NCI-H2196 (cell line): ENCODE data around the gene CCDC188.

Source experiments
- DNase-seq: peaks from one replicate; lab custom pipeline; 2025; ENCODE audit not compliant: unreplicated experiment; lab: John Stamatoyannopoulos, UW

Gene CCDC188

DNA sequence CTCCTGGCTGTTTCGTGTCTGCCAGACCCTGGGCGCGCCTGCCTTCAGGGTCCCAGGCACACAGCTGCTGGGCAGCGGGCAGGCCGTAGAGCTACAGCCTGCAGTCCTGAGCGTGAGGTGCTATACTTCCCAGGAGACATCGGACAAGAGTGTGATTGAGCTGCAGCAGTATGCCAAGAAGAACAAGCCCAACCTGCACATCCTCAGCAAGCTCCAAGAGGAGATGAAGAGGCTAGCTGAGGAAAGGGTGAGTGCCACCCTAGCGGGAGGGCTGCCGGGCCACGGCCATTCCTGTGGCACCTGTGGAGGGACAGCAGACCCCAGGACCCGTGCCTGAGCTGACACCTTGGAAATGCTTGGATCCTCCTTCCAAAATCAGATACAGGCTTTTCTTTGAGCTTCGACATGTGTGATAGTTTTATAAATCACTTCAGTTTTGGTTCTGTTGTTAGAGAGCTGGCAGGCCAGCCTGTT, 42.1 kb downstream of the CCDC188 start:
- no peak for DNase-seq

DNA sequence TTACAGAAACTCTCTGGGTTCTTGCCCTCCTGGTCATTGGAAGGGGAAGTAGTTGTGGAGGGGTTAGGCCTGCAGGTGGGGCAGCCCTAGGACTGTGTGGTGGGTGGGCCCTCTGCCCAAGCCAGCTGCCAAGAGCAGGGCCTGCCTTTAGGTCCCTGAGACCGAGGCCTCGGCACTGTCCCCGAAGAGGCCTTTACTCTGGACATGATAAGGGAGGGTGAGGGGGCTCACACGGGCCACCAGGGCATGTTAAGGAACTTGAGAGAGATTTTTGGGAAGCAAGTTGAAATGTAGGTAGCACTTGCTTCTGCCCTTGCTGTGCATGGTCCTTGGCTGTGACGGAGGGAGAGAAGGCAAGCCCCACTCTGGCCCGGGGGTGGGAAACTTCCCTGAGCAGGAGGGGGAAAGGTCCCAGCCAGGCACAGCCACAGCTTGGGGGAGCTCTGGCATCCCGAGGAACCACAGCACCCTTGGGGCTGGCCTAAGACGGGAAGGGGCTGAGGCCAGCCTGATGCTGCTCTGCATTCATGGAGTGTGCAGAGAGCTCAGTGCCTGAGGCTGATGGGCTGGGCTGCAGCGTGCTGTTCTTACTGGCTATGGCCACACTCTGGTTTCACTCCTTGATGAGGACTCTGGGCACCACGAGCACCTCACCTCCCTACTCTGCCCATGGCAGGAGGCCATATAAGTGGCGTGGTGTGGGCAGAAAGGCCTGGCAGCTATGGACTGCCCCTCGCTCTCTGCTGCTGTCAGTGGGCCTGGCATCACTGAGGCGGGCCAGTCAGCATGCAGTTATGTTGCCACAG, 42.7 kb downstream of the CCDC188 start:
- no peak for DNase-seq

DNA sequence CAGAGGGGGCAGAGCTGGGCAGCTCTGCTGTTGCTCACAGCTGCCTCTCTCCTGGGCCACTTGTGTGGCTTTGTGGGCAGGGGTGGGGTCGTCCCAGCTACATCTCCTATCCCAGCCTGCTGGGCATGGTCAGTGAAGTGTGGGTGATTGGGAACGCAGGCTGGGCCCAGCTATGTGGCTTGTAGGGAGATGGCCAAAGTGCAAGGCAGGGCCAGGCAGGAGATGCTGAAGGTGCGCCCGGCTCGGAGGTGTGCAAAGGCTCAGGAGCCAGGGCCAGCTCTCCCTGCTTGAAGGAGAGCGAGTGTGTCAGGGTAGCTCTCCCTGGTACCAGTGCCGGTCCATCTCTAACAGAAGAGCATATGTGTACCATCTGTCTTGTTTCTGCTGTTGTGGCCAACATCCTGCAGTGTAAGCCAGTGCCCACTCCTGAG, 43.4 kb downstream of the CCDC188 start:
- no peak for DNase-seq

GRCh38 chr22:20106849-20107237, 44.0 kb downstream of the CCDC188 start:
- DNase-seq = no peak

GRCh38 chr22:20106205-20106848, 44.5 kb downstream of the CCDC188 start:
- DNase-seq = no peak

GRCh38 chr22:20105456-20106204, 45.2 kb downstream of the CCDC188 start:
- no peak for DNase-seq

DNA sequence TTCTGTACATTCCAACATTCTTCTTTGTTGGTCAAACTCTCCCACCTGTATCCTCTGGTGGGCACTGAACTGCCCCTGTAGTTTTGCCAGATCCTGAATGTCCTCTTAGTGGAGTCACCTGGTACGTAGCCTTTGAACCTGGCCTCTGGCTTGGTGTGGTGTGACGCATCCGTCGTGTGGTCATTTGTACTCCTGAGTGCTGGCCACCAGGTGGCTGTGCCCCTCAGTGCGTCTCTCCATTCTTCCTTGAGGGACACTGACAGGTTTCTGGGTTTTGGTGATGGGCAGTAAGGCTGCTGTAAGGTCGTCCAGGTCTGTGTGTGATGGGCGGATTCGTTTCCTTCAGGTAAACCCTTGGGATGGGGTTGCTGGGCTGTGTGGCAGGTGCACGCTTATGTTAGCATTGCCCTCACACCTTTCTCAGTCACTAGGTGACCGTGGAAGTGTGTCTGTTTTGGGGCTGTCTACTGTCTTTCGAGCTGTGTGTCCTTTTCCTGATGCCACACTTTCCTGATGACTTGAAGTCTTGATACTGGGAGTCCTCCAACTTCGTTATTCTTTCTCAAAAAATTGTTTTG, 48.6 kb downstream of the CCDC188 start:
- DNase-seq = no peak

DNA sequence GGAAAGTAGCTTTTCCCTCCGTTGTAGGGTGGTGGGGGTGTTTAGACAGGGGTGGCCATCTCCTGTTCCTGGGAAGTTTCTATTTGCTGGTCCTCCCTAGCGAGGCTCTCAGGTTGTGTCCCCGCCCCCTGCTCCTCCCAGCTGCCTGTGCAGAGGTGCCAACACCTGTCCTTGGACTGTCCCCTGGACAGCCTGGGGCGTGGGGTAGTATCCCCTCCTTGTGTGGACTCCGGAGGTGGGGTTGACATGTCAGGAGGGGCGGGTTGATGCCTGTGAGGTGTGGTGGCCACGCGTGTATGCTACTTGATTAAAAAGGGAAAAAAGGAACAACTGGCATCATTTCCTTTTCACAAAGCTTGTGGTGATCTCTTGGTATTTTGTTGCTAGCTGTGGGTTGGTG, 49.2 kb downstream of the CCDC188 start:
- no peak for DNase-seq

DNA sequence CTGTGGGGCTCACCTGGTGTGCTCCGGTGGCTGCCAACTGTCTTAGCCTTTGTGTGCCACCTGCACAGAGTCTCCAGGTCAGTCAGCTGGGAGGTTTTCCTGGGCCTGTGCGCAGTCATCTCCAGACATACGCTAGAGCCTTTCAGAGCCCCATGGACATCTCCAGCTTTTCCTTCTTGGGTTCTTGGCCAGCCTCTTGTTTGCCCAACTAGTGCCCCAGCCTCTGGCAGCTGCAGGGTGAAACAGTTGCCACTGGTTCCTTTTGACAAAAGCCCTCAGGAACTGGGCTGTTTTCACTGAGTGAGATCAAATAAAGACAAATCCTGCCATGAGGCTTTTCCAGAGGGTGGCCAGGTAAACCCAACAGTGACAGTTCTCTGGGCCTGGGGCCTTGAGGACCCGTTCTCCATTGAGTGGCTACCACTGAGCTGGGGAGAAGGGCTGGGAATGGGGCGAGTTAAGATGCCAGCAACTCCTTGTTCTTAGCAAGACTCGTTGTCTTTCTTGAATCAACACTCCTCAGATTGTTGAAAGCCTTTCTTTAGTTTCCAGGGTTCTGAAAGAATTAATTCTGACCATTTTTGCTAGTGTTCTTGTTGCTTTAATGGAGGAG, 51.6 kb downstream of the CCDC188 start:
- DNase-seq = no peak
